Effector memory CD4-positive, alpha-beta T cell (primary cell): ENCODE results near the gene PTPRE.
A peak's percentile ranks its signal among the peaks of the same experiment; 100 is the strongest.
"Not testable (repeated sequence)": the region's sequence is repeated elsewhere in the genome, so short reads cannot be mapped to it uniquely, and the experiment has no call there.

Experiments used
- DNase-seq, 3 donors: peaks; one replicate each; pipeline ENCODE4 v3.0.0-alpha.2; 2020
- H3K27ac ChIP-seq: 2 replicates; pipeline ENCODE4 v1.7.0; 2013; ENCODE audit warnings: mild to moderate bottlenecking, low read length, moderate library complexity; ENCODE audit not compliant: insufficient read depth, poor library complexity, severe bottlenecking
- H3K27me3 ChIP-seq: replicated peaks from 2 replicates; pipeline ENCODE4 v1.7.0; 2013; ENCODE audit warnings: mild to moderate bottlenecking, low read length; ENCODE audit not compliant: insufficient read depth, control insufficient read depth, poor library complexity, severe bottlenecking
- H3K36me3 ChIP-seq: 2 replicates; pipeline ENCODE4 v1.7.0; 2013; ENCODE audit warnings: mild to moderate bottlenecking, low read length, moderate library complexity; ENCODE audit not compliant: control insufficient read depth, insufficient read depth
- H3K4me1 ChIP-seq: 2 replicates; pipeline ENCODE4 v1.7.0; 2013; ENCODE audit warnings: low read length, mild to moderate bottlenecking; ENCODE audit not compliant: control insufficient read depth, insufficient read depth, poor library complexity, severe bottlenecking
- H3K4me3 ChIP-seq: 2 replicates; pipeline ENCODE4 v1.7.0; 2013; ENCODE audit warnings: low read length, low read depth, mild to moderate bottlenecking; ENCODE audit not compliant: insufficient read depth, poor library complexity, severe bottlenecking
- H3K9me3 ChIP-seq: 2 replicates; pipeline ENCODE4 v1.7.0; 2013; ENCODE audit warnings: mild to moderate bottlenecking, low read length, moderate library complexity; ENCODE audit not compliant: control insufficient read depth

PTPRE gene

GRCh38 chr10:127986531-127987466 is 79.9 kb downstream of the PTPRE start:
- peaks cover 6% of the 10 kb centered on the region for H3K4me1 ChIP-seq
- no peaks in the 10 kb centered on the region for H3K9me3 ChIP-seq
- H3K36me3 ChIP-seq = no peaks in the 10 kb centered on the region
- no peak overlapping the region for H3K4me3 ChIP-seq
- DNase-seq = no peak
- H3K27me3 ChIP-seq = no peaks in the 10 kb centered on the region
- no peak overlapping the region for H3K27ac ChIP-seq

- Histone ChIP-seq H3K4me1 (peaks cover 7% of the 10 kb centered on the region), H3K27ac (no peak overlapping the region), H3K9me3 (no peaks in the 10 kb centered on the region), H3K27me3 (no peaks in the 10 kb centered on the region), H3K36me3 (no peaks in the 10 kb centered on the region), H3K4me3 (no peak overlapping the region)
- DNase-seq = no peak
Measured at GRCh38 chr10:127987467-127988380, 80.8 kb downstream of the PTPRE start.

GRCh38 chr10:127989481-127990012 is 82.6 kb downstream of the PTPRE start:
- Histone ChIP-seq H3K27ac (no peak overlapping the region), H3K4me3 (no peak overlapping the region), H3K4me1 (peaks cover 7% of the 10 kb centered on the region), H3K9me3 (no peaks in the 10 kb centered on the region), H3K36me3 (no peaks in the 10 kb centered on the region), H3K27me3 (no peaks in the 10 kb centered on the region)
- no peak for DNase-seq

GRCh38 chr10:127990132-127990788 is 83.4 kb downstream of the PTPRE start:
- H3K27ac ChIP-seq = peak overlapping the region; percentile 2
- H3K4me1 ChIP-seq, H3K4me3 ChIP-seq, H3K9me3 ChIP-seq, H3K27me3 ChIP-seq, H3K36me3 ChIP-seq, DNase-seq: not testable (repeated sequence)

- no peak overlapping the region for H3K4me3 ChIP-seq
- DNase-seq = no peak
- H3K27ac ChIP-seq = peak overlapping the region; percentile 2
Measured at GRCh38 chr10:127990846-127991542, 84.1 kb downstream of the PTPRE start.

GRCh38 chr10:127991543-127992255 is 84.8 kb downstream of the PTPRE start:
- Histone ChIP-seq H3K4me1 (peaks cover 7% of the 10 kb centered on the region), H3K27ac (no peak overlapping the region), H3K4me3 (no peak overlapping the region), H3K27me3 (no peaks in the 10 kb centered on the region), H3K9me3 (no peaks in the 10 kb centered on the region), H3K36me3 (no peaks in the 10 kb centered on the region)
- DNase-seq = no peak

More at GRCh38 chr10:127990846-127991542, 84.1 kb downstream of the PTPRE start:
- no peaks in the 10 kb centered on the region for H3K27me3 ChIP-seq
- no peaks in the 10 kb centered on the region for H3K9me3 ChIP-seq
- no peaks in the 10 kb centered on the region for H3K36me3 ChIP-seq
- peaks cover 7% of the 10 kb centered on the region for H3K4me1 ChIP-seq

GRCh38 chr10:127992376-127992775 is 85.5 kb downstream of the PTPRE start:
- Histone ChIP-seq H3K36me3 (no peaks in the 10 kb centered on the region), H3K27ac (no peak overlapping the region), H3K27me3 (no peaks in the 10 kb centered on the region), H3K4me1 (peaks cover 7% of the 10 kb centered on the region), H3K4me3 (no peak overlapping the region), H3K9me3 (no peaks in the 10 kb centered on the region)
- DNase-seq = no peak

- Histone ChIP-seq H3K9me3 (no peaks in the 10 kb centered on the region), H3K27me3 (no peaks in the 10 kb centered on the region), H3K27ac (no peak overlapping the region), H3K4me3 (no peak overlapping the region), H3K36me3 (no peaks in the 10 kb centered on the region), H3K4me1 (peaks cover 7% of the 10 kb centered on the region)
- DNase-seq = no peak
Measured at GRCh38 chr10:127993056-127993690, 86.3 kb downstream of the PTPRE start.
